ENCODE data around the gene CILP.

Gene CILP

DNA sequence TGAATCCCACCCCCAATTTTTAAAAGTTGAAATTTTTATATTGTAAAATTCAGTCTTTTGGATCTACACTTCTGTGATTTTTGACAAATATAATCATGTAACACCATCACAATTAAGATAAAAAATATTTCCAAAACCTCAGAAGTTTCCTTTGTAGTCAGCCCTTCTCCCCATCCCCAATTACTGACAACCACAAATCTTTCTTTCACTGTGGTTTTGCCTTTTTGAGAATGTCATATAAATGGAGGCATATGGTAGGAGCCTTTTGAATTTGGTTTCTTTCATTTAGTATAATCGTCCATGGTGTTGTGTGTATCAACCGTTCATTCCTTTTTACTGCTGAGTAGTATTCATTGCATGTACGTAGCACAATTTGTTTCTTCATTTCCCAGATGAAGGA, 7.9 kb upstream of the CILP start:
- DNase-seq: no peak

DNA sequence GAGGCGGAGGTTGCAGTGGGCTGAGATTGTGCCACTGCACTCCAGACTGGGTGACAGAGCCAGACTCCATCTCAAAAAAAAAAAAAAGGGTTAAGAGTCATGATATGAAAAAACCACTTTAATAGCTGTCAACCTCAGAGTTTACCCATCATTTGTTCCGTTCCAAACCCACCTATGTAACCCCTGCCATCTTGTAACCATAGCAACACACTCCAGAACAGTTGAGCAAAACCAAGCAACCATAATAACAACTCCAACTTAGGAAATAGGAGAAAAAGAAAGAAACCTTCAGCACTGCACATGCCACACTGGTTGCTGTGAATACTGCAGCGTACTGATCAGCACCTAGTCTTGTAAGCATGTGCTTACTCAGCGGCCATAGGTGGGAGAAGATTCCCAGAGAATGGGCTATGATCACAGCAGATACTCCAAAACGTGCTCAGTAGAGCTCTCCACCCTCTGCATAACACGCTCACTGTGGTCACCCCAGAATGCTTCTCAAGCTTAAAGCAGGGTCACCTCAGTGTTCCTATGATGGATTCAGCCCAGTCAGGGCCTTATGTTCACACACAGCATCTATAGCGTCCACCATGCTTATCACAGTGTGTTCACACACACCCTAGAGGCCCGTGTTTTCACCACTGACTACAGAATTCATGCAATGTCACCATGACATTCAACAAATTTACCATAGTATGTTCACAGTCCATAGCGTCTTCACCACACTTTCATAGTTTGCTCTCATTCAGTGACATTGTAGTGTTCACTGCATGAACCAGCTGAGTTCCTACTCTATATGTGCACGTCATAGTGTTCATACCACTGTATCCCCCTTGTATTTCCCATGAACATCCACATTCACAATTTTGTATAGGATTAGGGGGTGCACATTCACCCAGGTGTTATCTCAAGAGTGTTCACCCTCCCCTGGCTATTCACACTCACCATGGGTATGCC, 6.5 kb upstream of the CILP start:
- DNase-seq: no peak

DNA sequence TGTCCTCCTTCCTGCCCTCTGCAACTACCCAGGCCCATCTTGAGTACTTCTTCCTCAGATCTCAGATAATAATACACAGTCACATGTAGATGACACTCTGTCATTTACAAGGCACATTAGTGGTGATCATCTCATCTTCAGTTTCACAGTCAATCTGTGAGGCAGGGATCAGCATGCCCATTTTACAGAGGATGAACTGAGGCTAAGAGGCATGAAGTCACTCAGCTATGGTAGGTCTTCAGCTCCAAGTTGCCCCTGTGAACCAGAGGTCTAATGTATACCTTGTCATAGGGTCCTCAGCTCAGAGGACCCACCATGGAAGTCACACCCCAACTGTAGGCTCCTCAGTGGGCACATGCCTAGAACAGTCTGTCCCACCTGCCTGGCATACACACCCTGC, 4.2 kb upstream of the CILP start:
- no peak for DNase-seq

DNA sequence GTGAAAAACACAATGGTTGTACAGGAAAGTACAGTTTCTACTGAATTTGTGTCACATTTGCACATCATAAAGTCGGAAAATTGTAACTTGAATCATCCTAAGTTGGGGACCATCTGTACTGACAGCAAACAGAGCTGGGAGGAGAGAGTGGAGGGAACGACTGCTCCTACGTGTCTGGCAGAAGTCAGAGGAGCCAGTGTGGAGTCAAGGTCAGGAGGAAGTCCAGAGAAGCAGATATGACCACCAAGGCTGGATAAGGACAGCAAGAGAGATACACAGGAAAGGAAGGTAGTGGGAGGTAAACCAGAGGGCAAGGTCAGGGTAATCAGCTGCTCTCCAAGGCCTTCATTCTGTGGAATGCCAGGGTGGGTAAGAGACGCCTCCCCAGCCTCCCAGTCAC, 2.7 kb upstream of the CILP start:
- no peak for DNase-seq

DNA sequence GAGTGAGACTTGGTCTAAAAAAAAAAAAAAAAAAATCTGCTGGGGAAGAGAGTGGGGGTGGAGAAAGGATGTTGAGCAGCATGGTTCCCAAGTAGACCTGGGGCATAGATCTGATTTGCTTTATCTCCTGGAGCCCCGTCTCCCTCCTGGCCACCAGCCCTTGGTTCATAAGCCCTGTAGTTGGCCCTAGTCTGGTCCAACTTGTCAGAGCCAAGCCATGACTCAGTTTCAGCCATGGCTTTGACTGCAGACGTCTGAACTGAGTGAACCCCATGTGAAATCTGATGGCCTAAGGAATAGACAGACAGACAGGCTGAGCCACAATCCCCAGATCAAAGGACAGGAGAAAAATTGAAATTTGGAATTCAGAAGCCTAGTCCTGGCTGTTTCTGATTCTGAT, 2.0 kb upstream of the CILP start:
- no peak for DNase-seq

DNA sequence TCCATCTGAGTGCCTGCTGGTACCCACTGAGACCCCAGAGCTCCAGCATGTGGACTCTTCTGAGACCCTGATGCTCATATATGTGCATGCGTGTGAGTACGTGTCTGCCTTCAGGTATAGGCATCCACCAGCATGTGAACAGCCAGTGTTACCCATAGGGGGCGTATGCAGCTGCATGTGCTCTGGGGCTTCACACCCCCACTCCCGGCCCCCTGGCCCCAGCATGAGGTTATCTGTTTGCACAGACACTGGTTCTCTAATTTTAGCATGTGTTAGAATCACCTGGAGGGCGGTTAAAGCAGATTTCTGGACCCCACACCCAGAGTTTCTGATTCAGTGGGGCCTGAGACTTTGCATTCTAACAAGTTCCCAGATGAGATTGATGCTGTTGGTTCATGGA, 824 bp upstream of the CILP start:
- no peak for DNase-seq

DNA sequence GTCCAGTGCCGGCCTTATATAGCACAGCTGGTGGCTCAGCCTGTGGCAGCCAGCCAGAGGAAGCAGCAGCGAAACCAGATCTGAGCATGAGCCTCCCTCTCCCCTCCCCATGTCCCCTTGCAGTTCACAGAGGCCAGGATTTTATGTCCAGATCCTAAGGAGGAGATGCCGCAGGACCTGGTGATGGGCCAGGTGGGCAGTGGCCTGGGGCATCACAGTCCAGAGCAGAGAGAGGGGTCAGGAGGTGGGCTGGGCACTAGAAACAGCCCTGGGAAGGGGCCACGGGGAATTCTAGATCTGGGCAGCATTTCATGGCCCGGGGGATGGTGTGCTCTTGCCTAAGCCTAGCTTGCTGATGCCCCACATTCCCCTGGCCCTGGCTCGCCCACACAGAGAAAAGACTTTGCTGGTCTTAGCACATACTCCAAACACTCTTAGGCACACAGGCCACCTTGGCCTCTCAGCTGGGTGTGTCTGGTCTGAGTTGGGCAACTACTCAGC, 259 bp upstream of the CILP start:
- DNase-seq: no peak

DNA sequence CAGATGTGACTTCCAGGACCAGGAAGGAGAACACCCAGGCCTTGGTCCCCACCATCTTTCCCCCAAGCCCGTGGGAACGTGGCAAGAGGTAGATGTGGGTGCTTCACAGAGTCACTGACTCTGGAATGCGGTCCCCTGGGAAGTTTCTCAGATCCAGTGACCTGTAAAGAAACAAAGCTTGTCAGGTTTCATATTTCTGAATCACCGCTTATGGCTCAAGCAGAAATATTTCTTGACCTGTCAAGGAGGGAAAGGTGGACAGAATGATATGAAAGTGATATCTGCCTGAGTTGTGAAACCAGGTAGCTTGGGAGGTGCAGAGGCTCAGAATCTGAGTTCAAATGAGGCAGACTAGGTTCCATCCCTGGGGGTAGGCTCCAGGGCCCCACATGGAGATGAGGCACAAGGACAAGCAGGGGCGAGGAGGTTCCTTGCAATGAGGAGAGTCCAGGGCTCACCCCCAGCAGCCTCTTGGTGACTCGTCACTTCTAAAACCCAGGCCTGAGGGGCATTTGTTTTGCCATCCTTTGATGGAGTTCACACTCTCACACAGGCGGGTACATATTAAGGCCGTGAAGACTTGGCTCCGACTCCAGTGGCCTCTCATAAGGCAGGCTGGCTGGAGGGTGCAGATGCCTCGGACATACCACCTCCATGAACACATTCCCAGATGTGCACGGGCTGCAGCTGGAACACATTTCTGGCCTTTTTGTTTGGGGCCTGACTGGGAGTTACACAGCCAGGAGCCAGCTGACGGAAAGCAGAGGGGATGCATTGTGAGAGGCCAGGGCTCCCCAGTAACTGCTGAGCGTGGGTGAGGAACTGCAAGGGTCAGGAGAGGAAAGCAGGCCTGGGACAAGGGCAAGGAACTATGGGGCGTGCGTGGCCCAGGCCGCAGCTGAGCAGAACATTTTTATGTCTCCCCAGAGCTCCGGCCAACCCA, 1.3 kb downstream of the CILP start:
- DNase-seq: no peak

DNA sequence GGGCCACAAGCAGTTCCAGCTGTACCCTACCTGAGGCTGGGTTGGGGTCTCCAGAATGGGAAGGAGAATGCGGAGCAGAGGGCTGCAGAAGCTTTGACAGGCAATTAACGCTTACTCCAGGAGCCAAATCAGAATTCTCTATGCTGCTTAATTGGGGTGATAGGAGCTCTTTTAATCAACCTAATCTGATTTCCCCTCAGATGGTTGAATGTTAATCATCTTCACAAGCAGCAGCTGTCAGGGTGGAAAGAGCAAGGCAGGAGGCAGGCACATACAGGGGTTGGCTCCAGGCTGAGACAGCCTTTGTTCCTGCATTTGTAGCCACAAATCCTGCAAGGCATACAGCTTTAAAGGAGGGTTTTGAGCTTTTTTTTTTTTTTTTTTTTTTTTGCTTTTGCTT, 2.6 kb downstream of the CILP start:
- DNase-seq: no peak

DNA sequence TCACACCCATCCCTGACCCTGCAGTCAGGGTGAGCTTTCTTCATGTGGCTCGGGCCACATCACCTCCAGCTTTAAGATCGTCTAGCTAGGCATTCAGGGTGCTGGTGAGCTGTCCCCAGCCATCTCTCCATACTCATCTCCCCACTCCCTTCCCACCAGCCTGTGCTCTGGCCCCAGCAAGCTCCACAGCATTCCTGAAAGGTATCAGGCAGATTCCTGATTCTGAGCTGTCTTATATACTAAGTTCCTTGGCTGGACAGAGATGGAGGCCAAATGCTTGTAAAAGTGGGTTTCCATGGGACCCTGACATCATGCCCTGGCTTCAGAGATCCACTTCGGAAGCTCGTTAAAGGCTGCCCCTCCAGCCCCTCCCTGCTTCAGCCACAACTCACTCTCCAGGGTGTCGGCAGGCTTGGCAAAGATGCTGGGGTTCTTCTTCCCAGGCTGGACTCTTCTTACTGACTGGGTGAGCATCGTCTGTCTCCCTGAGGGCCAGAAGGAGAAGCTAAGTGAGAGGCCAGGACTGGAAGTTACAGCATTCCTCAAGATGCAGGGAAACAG, 3.9 kb downstream of the CILP start:
- DNase-seq: no peak

DNA sequence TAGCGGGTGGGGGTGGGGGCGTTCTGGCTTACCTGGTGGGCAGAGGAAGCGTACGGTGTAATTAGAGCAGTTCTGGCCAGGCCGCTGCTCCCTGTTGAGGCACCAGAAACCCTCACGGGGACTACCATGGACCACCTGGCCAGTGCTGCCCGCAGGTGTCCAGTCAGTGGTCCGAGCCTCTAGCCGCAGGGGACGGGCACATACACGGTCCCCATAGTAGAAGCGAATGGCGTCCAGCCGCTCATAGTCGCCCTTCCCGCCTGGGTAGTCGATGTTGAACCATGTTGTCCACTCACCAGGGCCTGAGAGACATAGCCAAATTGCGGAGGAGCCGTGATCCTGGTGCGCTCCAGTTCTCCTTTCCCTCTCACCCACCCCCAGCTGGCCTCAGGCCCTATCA, 4.5 kb downstream of the CILP start:
- DNase-seq: no peak

DNA sequence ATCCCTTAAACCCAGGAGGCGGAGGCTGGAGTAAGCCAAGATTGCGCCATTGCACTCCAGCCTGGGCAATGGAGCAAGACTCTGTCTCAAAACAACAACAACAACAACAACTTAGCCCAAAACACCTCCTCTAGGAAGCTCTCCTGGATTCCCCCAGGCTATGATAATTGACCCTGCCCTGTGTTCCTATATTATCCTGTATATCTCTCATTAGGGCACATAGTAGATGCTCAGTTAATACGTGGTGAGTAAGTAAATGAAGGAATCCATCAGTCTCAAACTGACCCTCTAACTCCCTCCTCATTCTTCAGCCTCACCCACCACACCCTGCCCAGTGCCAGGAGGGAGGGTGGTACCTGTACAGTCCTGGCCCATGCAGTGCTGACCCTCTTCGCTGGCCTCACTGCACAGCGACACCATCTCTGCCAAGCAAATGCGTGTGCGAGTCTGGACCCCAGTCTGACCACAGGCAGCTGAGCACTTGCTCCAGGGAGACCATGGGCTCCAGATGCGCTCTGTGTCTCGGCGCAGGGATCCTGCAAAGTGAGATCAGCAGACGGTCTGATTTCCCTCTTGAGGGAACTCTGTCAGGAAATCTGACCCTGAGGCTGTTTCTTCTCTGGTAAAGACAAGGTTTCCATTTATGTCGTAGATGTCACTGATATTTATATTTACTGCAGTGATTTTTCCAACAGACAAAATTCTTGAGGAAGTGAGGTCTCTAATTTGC, 6.2 kb downstream of the CILP start:
- DNase-seq: no peak

DNA sequence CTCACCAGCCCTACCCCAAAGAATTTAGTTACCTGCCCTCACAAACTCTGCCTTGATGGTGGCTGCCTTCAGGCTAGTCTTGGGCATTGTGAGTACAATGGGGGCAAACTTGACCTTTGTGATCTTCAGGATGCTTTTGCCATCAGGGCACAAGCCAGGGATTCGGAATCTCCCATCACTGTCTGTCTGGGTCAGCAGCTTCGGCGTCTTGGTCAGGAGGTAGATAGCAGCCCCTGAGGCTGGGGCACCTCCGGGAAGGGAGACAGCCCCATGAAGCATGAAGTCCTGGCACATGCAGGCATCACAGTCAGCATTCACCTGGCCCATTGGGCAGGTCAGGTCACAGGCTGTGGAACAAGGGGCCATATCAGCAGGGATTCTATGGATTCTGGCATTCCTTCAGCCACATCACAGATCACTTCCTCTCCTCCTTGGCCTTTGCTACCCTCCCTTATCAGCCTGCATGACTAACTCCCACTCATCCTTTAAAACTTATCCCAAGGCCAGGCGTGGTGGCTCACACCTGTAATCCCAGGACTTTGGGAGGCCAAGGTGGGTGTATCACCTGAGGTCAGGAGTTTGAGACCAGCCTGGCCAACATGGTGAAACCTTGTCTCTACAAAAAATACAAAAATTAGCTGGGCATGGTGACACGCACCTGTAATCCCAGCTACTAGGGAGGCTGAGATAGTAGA, 6.9 kb downstream of the CILP start:
- no peak for DNase-seq

DNA sequence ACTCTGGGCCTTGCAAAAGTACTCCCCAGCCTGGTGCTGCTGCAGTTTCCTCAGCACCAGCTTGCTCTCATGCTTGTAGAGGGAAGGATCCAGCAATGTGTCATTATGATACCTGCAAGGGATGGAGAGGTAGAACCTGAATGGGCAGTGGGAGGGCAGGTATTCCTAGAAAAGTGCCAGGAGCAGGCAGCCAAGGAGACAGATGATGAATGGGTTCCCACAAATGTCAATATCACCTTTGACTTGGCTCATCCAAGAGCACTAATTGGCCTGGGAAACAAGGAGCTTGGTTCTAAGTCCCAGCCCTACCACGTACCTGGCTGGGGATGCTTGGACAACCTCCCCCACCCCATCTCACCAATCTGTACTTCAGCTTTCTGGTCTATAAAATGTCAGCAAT, 9.4 kb downstream of the CILP start:
- no peak for DNase-seq

DNA sequence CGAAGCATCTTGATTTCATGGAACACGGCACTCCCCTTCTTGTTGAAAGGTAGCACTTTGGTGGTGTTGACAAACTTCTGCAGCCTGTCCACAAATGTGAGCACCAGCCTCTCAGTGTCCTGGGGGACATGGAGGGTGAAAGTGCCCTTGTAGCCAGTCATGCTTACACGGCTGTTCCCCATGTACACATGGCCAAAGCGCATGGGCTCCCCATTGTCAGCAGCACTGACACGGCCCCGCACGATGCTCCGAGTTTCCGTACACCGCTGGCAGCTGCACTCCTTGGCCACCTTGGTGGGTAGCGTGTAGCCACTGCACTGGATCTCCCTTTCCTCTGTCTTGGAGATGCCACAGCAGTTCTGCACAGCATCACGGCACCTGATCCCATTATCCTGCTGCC, 12.7 kb downstream of the CILP start:
- no peak for DNase-seq

DNA sequence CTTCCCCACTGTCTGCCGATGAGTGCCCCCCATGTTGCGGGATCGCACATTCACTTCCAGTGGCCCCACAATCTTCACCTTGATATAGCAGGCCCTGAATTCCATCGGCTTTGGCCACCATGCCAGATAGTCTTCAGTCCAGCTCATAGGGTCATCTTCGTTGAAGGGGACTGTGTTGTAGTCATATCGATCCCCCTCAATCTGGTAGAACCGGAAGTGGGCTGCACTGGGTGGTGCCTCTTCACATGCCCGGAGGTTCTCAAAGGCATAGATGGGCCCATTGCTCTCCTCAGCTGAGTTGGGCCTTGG, 14.0 kb downstream of the CILP start:
- no peak for DNase-seq

DNA sequence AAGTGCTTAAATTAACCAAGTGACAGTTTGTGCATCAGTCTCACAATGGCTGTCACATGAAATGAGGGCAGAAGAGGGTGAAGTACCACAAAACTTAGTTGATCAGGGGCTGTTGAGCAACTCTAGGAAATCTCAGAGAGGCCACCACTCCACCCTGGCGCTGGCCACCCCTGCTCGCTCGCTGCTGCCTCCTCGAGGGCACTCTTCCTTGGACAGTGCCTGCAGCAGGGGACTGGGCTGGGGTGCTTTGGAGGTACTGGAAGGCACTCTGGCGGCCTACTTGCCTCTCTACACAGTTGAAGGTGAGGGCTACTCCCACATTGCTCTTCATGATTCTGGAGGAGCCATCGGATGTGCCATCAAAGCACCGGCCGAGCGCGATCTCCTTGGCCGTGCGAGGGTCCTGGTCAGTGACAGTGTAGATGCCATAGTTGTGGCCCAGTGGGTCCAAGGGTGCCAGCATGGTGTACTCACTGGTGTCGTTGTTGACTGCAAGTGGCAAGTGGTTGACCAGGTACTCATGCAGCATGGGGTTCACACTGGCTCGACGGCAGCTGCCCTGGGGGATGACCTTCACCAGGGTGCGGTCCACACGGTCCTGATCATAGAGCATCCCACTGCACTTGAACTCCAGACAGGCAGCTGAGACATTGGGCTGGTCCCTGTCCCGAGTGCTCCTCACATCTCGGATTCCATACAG, 14.5 kb downstream of the CILP start:
- DNase-seq: no peak

DNA sequence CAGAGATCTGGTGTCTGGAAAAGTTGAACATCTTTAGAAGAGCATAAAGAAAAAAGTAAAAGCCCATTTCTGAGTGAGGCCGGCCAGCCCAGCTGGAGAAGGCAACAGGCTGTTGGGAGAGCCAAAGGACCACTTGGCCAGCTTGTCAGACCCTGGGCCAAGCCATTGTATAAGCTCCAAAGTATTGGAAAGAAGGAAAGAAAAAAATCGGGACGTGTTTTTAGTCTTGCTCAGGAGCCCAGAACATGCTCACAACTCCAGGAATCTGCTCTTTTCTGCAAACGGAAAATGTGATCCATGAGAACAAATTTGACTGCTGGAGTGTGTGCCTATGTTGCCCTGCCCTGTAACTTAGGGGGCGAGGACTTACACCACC, 15.7 kb downstream of the CILP start:
- DNase-seq: no peak

DNA sequence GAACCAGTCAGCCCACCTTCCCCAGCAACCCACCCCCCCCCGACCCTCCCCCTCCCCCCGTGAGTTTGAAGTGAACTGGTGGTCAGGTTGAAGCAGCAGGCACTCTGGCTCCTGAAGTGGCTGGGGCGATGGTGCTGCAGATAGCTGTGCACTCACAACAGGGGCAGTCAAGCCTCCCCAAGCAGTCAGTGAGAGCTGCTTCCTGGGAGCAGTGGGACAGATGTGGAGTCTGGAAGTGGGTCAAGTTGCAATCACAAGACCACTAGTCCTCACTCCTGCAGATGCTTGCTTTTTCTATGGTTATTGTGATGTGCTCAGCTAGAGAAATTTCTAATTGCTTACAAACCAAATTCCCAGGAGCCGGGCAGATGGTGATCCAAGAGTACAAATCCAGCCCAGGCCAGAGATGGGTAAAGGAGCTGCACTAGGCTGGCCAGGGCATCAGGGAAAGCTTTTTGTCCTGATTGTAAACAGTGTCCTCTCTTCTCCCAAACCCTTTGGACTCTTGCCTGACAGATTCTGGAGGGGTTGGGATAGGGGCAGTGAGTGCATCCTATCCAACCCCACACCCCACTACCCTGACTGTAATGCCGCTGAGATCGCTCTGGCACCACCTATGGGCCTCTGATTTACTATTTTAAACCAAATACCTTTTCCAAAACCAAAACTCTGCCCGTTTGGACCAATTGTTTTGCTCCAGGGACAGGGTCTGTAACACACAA, 16.3 kb downstream of the CILP start:
- no peak for DNase-seq

DNA sequence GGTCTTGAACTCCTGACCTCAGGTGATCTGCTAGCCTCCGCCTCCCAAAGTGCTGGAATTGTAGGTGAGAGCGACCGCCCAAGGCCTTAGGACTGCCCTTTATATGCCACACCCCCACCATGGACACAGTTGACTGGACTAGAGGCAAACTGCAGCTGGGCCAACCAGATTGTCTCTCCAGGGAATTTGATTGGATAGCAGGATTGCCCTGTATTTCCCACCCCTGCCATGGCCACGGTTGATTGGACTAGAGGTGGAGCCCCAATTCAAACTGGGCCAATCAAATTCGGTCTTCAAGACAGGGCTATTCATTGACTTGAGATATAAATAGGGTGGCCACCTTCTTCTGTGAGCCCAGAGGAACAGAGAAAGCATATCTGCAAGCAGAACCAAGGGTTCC, 19.3 kb downstream of the CILP start:
- no peak for DNase-seq

All from bone marrow (tissue), 2 donors.